ENCODE data around the gene SCLY.

SCLY gene

DNA sequence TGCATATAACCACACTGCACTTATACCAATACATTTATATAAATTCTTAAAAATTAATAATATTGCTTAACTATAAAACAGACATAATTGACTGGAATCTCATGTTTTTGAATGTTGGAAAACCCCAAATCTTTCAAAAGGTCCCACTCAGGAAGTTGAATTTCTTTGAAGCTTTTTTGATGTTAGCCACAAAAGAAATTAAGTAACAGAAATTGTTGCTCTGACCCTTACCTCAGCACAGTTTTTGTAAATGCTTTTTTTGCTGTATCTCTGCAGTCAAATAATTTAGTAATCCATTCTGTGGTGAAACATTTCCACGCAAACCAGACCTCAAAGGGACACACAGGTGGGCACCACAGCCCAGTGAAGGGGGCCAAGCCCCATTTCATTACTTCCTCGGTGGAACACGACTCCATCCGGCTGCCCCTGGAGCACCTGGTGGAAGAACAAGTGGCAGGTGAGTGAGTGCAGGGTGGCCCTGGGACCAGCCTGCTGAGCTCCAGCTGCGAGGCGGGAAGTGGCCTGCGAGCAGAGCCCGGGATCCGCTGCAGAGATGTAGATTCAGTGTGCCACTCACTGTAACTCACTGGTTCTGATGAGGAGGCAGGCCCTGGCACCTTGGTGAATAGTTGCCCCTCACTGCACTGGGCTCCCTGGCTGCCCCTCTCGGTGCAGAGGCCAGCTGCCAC lies 8.4 kb downstream of the SCLY start:
- in situ Hi-C loops (cut with MboI; ENCODE audit: low sequenced_read_pairs): no loop called here

DNA sequence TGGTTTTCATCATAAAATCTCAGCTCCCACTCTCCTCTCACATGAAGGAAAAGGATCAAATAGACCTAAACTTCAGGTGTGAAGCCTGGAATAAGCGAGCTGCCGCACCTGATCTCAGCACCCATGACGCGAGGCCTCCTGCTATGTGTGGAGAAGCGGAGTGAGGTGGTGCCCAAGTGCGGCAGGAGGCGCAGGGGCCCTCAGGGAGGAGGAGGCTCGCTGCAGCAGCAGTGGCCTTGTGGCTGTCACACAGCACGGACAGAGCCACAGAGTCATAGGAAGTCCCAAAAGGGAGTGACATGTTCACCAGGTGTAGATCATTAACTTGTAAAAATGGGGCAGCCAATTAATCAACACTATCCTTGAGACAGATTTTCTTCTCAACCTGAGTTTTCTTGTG lies 9.1 kb downstream of the SCLY start:
- in situ Hi-C loops (cut with MboI; ENCODE audit: low sequenced_read_pairs): no loop called here

DNA sequence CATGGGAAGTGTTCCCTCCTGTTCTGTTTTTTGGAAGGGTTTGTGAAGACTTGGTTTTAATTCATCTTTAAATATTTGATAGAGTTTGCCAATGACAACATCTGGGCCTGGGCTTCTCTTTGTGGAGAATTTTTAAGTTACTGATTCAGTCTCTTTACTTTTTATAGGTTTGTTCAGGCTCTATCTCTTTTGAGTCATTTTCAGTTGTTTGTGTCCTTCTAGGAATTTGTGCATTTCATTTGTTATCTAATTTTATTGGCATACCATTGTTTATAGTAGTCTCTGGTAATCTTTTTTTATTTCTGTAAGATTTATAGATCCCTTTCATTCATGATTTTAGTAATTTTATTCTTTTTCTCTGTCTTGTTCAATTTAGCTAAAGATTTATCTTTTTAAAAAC lies 14.6 kb downstream of the SCLY start:
- in situ Hi-C loops (cut with MboI; ENCODE audit: low sequenced_read_pairs): no loop called here

DNA sequence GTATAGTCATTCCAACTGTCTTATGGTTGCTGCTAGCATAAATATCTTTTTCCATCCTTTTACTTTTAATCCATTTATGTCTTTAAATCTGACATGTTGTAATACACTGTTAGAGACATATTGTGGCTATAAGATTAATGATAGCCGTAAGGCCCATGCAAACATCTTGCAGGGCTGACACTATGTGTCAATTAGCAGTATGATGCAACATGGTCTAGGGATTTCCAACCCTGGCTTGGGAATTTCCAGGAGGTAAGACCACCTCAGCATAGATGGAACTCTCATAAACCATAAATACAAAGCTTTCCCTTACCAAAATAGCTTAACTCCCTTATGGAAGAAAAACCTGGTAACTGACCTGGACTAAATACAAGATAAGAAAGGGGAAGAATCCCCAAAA lies 16.5 kb downstream of the SCLY start:
- in situ Hi-C loops (cut with MboI; ENCODE audit: low sequenced_read_pairs): no loop called here

DNA sequence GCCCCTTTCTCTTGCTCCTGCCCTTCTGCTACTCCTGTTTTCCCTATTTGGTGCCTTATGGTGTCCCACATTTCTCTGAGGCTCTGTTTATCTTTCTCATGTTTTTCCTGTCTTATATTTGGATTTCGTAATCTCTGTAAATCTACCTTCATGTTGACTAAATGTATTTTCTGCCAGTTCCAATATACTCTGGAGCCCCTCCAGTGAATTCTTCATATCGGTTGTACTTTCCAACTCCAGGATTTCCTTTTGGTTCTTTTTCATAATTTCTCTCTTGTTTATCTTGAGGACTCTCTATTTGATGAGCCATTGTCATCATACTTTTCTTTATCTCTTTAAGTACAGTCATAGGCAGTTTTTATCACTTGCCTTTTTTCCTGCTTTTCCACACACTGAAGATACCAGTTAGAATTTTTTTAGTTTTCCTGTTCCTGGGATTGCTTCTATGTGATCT lies 19.1 kb downstream of the SCLY start:
- in situ Hi-C loops (cut with MboI; ENCODE audit: low sequenced_read_pairs): no loop called here

DNA sequence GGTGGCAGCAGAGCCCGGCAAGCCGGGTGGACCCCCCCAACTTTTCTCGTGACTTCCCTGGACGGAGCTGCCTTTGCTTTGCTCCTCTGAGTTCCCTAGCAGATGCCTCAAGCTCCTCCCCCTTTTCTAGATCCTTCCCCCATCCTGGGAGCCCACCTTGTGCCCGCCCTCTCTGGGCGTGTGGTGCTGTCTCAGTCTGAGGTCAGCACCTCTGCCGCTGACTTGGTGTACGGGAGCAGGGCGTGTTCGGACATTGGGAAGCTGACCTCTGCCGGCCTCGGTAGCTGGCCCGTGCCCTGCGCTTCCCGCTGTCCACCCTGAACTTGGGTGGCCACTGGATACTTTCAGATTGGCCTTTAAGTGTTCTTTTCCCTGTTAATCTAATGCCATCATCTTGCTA lies 19.7 kb downstream of the SCLY start:
- in situ Hi-C loops (cut with MboI; ENCODE audit: low sequenced_read_pairs): no loop called here

DNA sequence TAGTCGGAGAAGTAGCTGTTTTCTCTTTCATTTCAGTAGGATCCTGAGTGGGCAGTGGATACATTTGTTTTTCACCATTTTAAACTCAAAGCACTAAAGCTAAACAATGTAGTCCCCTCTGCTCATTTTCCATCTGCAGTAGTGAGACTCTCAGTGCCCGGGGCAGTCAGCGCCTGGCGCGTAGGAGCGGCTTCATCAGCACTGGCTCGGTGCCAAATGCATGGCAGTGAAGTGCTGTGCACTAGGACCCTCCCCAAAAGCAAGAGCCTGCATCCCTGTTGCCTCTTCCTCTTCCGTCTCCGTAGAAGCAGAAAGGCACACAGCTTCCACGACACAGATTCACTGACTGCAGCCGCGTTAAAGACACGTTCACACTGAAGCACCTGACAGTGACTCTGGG lies 20.3 kb downstream of the SCLY start:
- in situ Hi-C loops (cut with MboI; ENCODE audit: low sequenced_read_pairs): no loop called here

DNA sequence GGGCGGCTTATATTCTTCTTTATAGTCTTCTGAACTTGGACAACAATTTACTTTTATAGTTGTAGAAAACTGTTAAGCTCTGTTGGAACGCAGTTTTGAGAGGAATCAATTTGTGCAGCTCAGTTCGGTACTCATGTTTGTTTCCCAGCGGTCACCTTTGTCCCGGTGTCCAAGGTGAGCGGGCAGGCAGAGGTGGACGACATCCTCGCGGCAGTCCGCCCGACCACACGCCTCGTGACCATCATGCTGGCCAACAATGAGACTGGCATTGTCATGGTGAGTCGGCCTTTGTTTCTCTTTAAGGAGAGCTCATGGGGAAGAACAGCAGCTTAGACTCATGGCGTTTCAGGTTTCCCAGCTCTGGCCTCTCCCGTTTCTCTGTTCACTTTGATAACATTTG lies 20.8 kb downstream of the SCLY start:
- in situ Hi-C loops (cut with MboI; ENCODE audit: low sequenced_read_pairs): no loop called here

DNA sequence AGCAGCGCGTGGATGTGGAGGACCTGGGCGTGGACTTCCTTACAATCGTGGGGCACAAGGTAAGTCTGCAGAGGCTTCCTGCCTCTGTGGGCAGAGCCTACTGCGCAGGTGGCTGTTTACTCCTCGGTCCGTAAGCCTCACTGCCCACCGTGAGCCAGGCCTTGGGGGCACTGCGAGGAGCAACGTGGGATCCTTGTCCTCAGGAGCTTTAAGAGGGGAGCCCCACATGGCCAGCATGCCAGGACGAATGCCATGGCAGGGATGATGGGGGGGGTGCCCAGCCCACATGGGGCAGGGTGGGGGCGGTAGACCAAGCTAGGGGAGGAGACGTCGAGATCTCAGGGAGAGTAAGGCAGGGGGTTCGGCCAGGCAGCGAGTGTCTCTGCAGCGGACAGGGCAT lies 21.4 kb downstream of the SCLY start:
- in situ Hi-C loops (cut with MboI; ENCODE audit: low sequenced_read_pairs): no loop called here

DNA sequence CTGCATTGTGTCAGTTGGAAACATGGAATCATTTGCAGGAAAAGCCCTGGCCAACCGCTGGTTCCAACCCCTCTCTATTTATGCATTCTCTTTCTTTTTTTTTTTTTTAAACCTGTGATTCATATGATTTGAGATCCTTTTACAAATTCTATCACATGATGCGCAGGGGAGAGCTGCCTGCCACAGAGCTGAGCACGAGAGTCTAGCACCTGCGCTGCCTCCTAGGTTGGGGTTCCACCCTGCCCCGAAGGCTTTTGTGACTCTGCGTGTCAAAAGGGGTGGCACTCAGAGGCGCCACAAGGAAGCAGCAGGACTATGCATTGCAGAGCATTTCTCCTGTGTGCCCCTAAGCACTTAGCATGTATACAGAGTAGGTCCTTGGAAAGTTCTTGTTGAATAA lies 22.0 kb downstream of the SCLY start:
- in situ Hi-C loops (cut with MboI; ENCODE audit: low sequenced_read_pairs): no loop called here

DNA sequence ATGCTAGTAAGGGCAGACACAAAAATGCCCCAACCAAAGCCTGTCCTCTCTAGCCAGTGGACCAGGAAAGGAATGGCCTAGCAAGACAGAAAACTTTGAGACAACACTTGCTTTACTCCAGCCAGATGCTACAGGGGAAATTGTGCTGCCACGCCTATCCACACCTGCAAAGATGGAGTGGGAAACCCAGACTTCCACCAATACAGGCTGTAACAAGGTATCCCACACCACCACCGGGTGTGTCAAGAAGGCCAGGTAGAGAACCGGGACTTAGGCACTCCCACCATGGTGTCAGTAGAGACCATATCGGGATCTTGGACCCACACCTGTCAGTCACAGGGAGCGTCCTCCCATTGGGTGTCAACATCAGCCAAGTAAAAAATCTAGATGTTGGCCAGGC lies 23.1 kb downstream of the SCLY start:
- in situ Hi-C loops (cut with MboI; ENCODE audit: low sequenced_read_pairs): no loop called here

DNA sequence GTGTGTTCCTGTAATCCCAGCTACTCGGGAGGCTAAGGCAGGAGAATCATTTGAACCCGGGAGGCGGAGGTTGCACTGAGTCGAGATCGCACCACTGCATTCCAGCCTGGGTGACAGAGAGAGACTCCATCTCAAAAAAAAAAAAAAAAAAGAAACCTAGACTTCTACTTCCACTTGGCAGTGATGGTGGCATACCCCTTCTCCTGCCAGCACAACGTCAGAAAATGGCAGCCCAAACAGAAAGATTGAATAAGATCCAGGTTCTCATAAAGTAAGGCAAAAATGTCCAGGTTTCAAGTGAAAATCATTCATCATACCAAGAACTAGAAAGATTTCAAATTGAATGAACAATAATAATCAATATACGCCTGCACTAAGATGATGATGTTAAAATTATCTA lies 24.0 kb downstream of the SCLY start:
- in situ Hi-C loops (cut with MboI; ENCODE audit: low sequenced_read_pairs): no loop called here

DNA sequence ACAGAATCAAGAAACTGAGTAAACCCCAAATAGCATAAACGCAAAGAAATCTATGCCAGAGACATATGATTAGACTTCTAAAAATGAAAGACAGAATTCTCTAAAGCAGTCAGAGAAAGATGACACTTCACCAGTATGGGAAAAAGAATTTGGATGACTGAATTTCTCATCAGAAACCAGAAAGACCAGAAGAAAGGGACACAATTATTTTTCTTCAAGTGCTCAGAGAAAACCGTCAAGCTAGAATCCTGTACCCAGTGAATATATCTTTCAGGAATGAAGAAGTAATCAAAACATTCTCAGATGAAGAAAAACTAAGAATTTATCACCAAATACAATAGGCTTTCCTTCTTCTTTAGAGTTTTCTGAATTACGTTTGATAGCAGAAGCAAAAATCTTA lies 25.1 kb downstream of the SCLY start:
- in situ Hi-C loops (cut with MboI; ENCODE audit: low sequenced_read_pairs): no loop called here

DNA sequence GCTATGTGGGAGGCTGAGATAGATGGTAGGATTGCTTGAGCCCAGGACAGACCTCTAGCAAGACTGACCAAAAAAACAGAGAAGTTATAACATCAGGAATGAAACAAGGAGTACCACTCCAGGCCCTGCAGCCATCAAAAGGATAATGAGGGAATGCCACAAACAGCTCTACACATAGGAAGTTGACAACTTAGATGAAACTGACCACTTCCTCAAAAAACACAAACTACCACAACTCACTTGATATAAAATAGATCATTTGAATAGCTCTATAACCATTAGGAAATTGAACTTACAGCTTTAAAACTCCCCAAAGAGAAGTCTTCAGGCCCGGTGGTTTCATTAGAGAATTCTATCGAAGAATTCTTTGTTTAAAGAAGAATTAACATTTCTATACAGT lies 26.4 kb downstream of the SCLY start:
- in situ Hi-C loops (cut with MboI; ENCODE audit: low sequenced_read_pairs): no loop called here

DNA sequence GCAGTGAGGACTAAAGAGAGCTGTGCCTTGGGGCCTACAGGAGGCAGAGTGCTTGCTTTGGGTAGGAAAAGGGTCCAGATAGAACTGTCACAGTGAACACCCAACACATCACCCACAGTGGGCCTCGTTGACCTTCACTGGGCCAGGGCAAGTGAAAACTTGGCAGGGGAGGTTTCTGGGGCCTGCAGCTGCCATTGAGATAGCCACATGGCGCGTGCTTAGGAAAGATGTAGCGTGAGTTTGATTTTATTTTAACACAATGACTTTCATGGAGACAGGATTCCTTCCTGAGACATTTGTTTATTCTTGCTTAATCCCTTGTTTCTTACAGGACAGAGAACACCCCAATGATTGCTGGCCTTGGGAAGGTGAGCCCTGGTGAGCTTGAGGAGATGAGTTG lies 30.1 kb downstream of the SCLY start:
- in situ Hi-C loops (cut with MboI; ENCODE audit: low sequenced_read_pairs): no loop called here

DNA sequence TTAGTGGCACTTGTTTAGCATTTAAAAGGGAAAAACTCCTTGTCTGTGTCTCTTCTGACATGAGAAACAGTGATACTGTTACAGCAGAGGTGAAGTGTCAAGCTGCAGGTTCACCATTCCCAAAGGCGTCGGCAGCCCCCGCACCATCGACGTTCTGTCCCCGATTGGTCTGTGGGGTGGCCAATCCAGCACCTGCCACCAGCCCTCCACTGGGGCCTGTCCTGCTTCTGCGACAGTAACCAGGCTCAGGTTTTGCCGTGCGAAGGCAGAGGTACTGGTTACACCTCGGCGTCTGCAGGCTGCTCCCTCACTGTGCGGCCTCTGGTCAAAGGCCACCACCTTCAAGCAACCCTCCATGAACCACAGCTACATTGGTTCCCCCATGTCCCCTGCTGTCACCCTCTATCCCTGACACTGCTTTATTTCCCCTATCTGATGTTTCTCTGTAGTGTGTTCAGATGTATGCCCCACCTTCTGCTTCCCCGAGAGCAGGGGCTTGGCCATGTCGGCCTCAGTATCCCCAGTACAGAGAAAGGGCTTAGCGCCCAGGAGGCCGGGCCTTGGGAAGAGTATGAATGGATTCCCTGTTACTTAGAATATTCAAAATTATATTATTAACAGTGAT lies 30.7 kb downstream of the SCLY start:
- in situ Hi-C loops (cut with MboI; ENCODE audit: low sequenced_read_pairs): no loop called here

DNA sequence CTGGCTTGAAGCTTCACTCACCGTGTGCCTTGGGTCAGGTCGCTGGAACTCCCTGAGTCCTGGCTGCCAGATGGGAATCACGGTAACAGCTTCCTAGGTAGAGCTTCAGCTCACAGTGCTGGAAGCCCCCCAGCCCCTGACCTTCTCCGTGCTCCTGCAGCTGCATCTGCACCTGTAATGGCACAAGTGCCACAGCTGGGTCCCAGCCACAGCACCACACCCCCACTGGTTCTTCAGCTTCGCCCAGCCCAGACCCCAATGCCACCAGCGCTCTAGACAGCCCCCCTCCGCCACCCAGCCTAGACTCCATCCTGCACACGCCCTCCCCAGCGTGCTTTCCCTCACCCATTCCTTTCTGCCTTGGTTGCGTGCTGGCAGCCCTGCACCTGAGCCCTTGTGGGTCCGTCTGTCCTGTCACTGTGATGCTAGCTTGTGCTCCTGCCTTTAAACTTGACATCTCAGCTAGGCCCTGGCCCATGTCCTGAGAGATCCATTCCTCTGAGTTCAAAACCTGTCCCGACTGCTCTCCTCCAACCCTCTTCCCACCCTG lies 31.8 kb downstream of the SCLY start:
- in situ Hi-C loops (cut with MboI; ENCODE audit: low sequenced_read_pairs): no loop called here

DNA sequence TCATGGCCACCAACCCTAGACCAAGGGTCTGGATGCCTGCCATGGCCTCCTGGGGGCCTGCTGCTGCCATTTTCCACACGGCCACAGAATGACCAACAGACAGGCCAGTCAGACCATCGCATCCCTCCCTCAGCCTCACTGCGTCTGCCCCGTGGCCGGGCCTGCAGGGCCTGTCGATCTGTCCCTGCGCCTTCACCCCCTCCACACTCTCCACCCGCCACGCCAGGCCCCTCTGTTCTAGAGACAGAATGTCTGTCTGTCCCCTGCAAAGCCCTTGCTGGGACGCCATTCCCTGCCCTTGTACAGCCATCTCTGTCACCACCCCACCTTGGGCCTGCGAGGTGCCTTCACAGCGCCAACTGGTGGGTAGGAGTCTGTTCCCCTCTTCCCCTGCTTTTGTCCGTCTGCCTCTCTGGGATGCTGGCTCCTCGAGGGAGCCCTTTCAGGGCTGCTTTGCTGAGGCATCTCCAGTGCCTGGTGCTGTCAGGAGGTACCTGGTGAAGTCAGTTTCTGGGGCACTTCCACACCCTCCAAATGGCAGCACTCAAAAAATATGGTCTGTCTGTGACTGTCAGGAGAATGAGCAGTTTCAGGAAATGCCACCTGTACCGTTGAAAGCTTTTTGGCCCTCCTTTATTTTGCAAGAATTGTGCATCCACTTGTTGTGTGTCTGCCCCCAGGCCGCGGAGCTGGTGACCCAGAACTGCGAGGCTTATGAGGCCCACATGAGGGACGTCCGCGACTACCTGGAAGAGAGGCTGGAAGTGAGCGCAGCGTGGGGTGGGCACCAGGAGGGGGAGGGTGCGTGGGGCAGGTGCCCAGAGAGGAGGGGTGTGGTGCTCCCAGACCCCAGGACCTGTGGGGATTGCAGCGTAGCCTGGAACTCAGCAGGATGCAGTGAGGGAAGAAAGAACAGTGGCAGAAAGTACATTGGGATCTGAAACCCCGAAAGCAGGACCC lies 32.7 kb downstream of the SCLY start:
- in situ Hi-C loops (cut with MboI; ENCODE audit: low sequenced_read_pairs): no loop called here

DNA sequence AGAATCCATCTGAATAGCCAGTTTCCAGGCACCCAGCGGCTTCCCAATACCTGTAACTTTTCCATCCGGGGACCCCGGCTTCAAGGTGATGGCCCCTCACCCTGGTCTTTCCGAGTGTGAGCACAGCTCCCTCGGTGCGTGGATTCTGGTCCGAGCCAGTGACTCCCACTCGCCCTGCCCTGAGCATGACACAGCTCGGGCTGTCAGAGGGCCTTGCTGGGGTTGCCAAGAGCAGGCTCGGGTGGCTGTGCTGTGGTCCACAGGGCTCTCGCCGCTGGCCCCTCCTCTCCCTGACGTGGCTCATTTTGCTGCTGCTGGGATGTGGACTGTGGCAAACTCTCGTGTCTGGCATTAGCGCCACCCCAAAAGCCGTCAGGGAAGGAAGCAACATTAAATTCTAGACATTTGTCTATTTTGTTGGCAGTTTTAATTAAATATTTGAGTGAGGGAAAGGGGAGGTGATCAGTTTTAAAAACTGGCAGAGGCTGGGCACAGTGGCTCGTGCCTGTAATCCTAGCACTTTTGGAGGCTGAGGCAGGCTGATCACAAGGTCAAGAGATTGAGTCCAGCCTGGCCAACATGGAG lies 33.7 kb downstream of the SCLY start:
- in situ Hi-C loops (cut with MboI; ENCODE audit: low sequenced_read_pairs): no loop called here

DNA sequence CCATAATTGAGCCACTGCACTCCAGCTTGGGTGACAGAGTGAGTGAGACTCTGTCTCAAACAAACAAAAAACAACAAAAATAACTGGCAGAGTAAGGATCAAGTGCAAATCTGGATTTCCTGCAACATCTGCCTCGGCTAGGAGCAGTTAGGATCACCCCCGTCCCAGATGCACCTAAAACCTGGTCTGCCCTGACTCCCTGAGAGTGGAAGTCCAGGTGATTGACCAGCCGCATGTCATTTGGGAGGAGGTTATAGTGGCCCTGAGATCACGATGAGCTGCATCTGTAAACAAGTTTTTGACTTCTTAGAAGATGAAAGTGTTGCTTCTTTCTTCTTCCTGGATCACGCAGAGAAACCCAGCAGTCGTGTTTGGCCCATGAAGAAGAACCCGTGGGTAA lies 34.3 kb downstream of the SCLY start:
- in situ Hi-C loops (cut with MboI; ENCODE audit: low sequenced_read_pairs): no loop called here

DNA sequence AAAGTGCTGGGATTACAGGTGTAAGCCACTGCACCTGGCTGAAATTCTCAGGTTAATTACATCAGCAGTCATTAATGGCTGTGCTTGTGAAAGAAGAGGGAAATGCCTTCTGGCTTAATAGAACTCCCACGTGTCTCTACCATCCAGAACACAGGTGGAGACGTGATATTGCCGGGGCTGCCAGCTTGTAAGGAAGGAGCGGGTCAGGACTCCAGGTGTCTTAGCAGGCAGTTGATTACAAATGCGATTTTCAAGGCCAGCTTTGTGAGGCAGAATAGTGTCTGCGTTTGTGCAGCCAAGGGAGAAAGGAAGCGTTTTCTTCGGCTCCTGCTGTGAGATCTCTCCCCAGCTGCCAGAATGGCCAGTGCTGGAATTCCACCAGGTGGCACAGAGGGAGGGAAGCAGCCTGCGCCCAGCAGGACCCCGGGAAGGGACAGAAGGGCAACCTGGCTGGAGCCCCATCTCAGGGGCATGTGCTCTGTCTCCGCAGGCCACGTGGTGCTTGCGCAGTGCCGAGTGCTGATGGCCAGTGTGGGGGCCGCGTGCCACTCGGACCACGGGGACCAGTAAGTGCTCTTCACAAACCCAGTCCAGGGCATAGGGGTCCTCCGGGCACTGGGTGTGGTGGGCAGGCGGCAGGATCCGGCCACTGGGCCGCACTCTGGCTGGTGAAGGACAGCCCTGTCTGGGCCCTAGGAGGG lies 35.7 kb downstream of the SCLY start:
- in situ Hi-C loops (cut with MboI; ENCODE audit: low sequenced_read_pairs): no loop called here
